Muscle layer of duodenum (tissue), 2 donors: ENCODE measurements around the gene CD44.

Source experiments
- H3K27ac ChIP-seq: one replicate; pipeline ENCODE4 v1.7.0; 2013; ENCODE audit warnings: mild to moderate bottlenecking, low read length
- H3K27me3 ChIP-seq: one replicate; pipeline ENCODE4 v1.7.0; 2013; ENCODE audit warnings: low read depth, mild to moderate bottlenecking, control low read depth, low read length
- H3K36me3 ChIP-seq, 2 donors: one replicate each; pipeline ENCODE4 v1.7.0; 2013; ENCODE audit warnings: low read length in 2 of 2, control low read depth in 1 of 2, mild to moderate bottlenecking in 1 of 2; ENCODE audit not compliant: insufficient read depth in 2 of 2, control insufficient read depth in 1 of 2
- H3K4me1 ChIP-seq, 2 donors: one replicate each; pipeline ENCODE4 v1.7.0; 2013; ENCODE audit warnings: low read length in 2 of 2, mild to moderate bottlenecking in 2 of 2, control low read depth in 1 of 2, moderate library complexity in 1 of 2; ENCODE audit not compliant: insufficient read depth in 2 of 2, control insufficient read depth in 1 of 2
- H3K4me3 ChIP-seq, 2 donors: one replicate each; pipeline ENCODE4 v1.7.0; 2013; ENCODE audit warnings: low read length in 2 of 2, low read depth in 1 of 2, mild to moderate bottlenecking in 1 of 2
- H3K9me3 ChIP-seq, 2 donors: one replicate each; pipeline ENCODE4 v1.7.0; 2013; ENCODE audit warnings: low read length in 2 of 2, control low read depth in 1 of 2, mild to moderate bottlenecking in 1 of 2; ENCODE audit not compliant: control insufficient read depth in 1 of 2
- donor health status: healthy.

Gene CD44

GRCh38 chr11:35127619-35128018 is 11.4 kb upstream of the CD44 start:
- Histone ChIP-seq H3K27ac (no peak overlapping the region), H3K4me3 (no peak overlapping the region), H3K36me3 (no peaks in the 10 kb centered on the region), H3K9me3 (no peaks in the 10 kb centered on the region), H3K4me1 (no peaks in the 10 kb centered on the region), H3K27me3 (no peaks in the 10 kb centered on the region)

- no peaks in the 10 kb centered on the region for H3K36me3 ChIP-seq
- H3K27me3 ChIP-seq, result no peaks in the 10 kb centered on the region
- H3K27ac ChIP-seq, result no peak overlapping the region
- H3K4me3 ChIP-seq, result no peak overlapping the region
- H3K4me1 ChIP-seq, result no peaks in the 10 kb centered on the region
- H3K9me3 ChIP-seq, result no peaks in the 10 kb centered on the region
Observed at GRCh38 chr11:35131094-35131493, 7.9 kb upstream of the CD44 start.

GRCh38 chr11:35131886-35132285 is 7.1 kb upstream of the CD44 start:
- no peaks in the 10 kb centered on the region for H3K27me3 ChIP-seq
- no peaks in the 10 kb centered on the region for H3K36me3 ChIP-seq
- H3K9me3 ChIP-seq, result no peaks in the 10 kb centered on the region
- H3K4me1 ChIP-seq, result no peaks in the 10 kb centered on the region
- H3K27ac ChIP-seq, result no peak overlapping the region
- H3K4me3 ChIP-seq, result no peak overlapping the region

DNA sequence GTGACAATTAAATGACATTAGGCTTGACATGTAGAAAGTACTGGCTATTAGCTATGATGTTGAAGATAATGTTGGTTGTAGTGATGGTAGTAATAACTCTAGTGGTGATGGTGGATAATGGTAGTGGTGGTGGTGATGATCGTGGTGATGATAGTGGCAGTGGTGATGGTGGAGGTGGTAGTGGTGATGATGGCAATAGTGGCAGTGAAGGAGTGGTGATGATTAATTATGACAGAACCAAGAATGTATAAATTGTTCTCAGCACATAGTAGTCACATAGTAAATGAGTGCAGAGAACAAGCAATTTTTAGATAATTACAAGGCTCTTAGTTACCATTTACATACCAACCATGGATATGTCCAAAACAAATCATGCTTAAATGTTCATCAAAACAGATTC is 5.3 kb upstream of the CD44 start:
- Histone ChIP-seq H3K27ac (no peak overlapping the region), H3K4me1 (peaks cover 0 to 4% of the 10 kb centered on the region in 2 donors), H3K9me3 (no peaks in the 10 kb centered on the region), H3K27me3 (no peaks in the 10 kb centered on the region), H3K4me3 (no peak overlapping the region), H3K36me3 (no peaks in the 10 kb centered on the region)

DNA sequence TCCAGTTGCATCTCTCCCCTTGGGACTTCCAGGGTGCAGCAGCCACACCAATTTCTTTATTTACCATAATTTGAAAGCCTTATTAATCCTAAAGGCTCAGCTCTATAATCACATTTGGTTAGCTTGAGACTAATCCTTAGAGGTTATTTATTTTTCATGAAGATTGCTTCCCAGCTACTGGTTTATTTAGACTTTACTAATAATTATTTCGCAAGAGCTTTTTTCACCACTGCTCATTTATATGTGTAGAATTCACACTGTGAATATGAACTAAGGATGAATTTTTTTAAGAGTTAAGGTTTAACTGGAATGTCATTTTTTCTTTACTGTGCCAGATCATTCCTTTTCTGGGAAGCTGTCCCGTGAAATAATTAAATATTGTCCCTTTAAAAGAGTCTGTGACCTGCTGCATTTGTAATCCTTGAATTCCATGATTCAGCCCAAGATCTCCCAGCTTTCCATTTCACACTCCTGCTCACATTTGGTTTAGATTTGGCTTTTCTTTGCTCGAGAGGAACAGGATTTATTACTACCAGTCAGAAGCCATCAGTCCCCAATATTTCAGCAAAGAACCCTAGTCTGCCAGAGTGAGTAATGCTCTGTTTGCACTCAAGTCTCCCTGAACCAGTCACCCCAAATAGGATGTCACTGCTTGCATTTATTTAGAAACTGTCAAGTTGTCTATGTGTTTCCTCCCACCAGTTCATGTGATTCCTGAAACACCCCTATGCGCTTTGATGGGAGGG is 4.4 kb upstream of the CD44 start:
- Histone ChIP-seq H3K27ac (no peak overlapping the region), H3K27me3 (no peaks in the 10 kb centered on the region), H3K9me3 (no peaks in the 10 kb centered on the region), H3K4me1 (peaks cover 0 to 4% of the 10 kb centered on the region in 2 donors), H3K4me3 (no peak overlapping the region), H3K36me3 (peaks cover 0 to 5% of the 10 kb centered on the region in 2 donors)

DNA sequence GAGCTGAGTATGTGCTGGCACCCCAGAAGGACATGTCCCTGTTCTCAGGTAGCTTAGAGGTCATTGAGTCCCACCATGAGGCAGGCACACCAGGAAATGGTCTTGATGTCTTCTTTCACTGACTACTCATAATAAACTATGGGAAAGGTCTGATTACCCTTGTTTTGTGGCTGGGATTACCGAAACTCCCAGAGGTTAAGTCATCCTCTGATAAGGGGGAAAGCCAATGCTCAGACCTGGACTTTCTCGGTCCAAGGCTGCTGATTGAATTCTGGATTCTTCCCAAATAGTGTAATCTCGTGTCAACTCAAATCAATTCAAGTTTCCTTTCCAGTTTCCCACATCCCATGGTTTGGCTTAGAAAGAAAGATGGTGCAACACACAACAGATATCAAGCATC is 3.7 kb upstream of the CD44 start:
- H3K27ac ChIP-seq, result no peak overlapping the region
- peaks cover 0 to 9% of the 10 kb centered on the region in 2 donors for H3K36me3 ChIP-seq
- H3K4me3 ChIP-seq, result no peak overlapping the region
- peaks cover 0 to 4% of the 10 kb centered on the region in 2 donors for H3K4me1 ChIP-seq
- no peaks in the 10 kb centered on the region for H3K9me3 ChIP-seq
- no peaks in the 10 kb centered on the region for H3K27me3 ChIP-seq

GRCh38 chr11:35136311-35136710 is 2.7 kb upstream of the CD44 start:
- H3K9me3 ChIP-seq, result no peaks in the 10 kb centered on the region
- no peaks in the 10 kb centered on the region for H3K27me3 ChIP-seq
- peaks cover 0 to 9% of the 10 kb centered on the region in 2 donors for H3K36me3 ChIP-seq
- no peak overlapping the region for H3K4me3 ChIP-seq
- no peak overlapping the region for H3K27ac ChIP-seq
- H3K4me1 ChIP-seq, result peaks cover 4% of the 10 kb centered on the region in 2 donors

DNA sequence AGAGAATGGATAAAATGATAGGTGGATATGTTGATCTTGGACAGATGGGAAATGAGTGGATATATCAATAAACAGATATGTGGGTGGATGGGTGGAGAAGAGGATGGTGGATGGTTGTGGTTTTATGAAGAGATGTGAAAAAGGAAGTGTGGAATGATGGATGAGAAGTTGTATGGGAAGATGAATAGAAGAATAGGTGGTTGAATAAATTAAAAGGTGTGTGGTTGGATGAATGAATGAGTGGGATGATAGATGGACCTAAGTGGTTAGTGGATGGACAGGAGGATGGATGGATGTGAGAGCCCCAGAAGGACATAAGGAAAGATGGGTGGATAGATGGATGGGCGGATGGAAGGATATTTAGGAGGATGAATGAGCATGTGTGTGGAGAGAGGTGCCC is 913 bp upstream of the CD44 start:
- Histone ChIP-seq H3K4me3 (peak overlapping the region; percentile 80 to 99), H3K4me1 (peaks cover 10 to 14% of the 10 kb centered on the region in 2 donors), H3K9me3 (no peaks in the 10 kb centered on the region), H3K27ac (no peak overlapping the region), H3K27me3 (no peaks in the 10 kb centered on the region), H3K36me3 (peaks cover 0 to 9% of the 10 kb centered on the region in 2 donors)

DNA sequence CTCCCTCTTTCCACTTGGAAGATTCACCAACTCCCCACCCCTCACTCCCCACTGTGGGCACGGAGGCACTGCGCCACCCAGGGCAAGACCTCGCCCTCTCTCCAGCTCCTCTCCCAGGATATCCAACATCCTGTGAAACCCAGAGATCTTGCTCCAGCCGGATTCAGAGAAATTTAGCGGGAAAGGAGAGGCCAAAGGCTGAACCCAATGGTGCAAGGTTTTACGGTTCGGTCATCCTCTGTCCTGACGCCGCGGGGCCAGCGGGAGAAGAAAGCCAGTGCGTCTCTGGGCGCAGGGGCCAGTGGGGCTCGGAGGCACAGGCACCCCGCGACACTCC is 397 bp upstream of the CD44 start:
- peaks cover 15 to 19% of the 10 kb centered on the region in 2 donors for H3K4me1 ChIP-seq
- H3K36me3 ChIP-seq, result peaks cover 0 to 9% of the 10 kb centered on the region in 2 donors
- no peaks in the 10 kb centered on the region for H3K27me3 ChIP-seq
- H3K4me3 ChIP-seq, result peak overlapping the region; percentile 80 to 99
- H3K9me3 ChIP-seq, result no peaks in the 10 kb centered on the region
- H3K27ac ChIP-seq, result peak overlapping the region; percentile 99

- Histone ChIP-seq H3K36me3 (peaks cover 0 to 9% of the 10 kb centered on the region in 2 donors), H3K27ac (peak overlapping the region; percentile 99), H3K27me3 (no peaks in the 10 kb centered on the region), H3K9me3 (no peaks in the 10 kb centered on the region), H3K4me3 (peak overlapping the region; percentile 80 to 99), H3K4me1 (peaks cover 27 to 31% of the 10 kb centered on the region in 2 donors)
Observed at GRCh38 chr11:35139722-35140282, 831 bp downstream of the CD44 start.

DNA sequence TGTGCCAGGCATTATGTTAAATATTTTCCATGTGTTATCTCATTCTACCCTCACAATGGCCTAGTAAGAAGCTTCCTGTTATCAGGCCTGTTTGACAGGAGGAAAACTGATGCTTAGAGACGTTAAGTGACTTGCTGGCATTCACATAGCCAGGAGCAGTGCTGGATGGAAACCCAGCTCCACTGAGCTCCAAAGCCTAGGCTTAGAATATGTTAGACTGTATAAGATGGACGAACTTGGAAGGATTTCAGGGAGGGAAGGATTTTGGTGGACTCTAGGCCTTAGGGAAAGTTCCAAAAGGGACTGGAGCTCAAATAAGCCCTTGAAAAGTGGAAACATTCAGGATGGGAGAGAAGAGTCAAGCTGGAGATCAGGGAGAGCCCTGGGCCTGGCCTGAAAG is 2.1 kb downstream of the CD44 start:
- Histone ChIP-seq H3K27ac (peak overlapping the region; percentile 99), H3K4me3 (peak overlapping the region; percentile 80 to 99), H3K36me3 (peaks cover 0 to 9% of the 10 kb centered on the region in 2 donors), H3K9me3 (no peaks in the 10 kb centered on the region), H3K4me1 (peaks cover 31 to 34% of the 10 kb centered on the region in 2 donors), H3K27me3 (no peaks in the 10 kb centered on the region)

GRCh38 chr11:35141571-35141971 is 2.6 kb downstream of the CD44 start:
- peaks cover 34% of the 10 kb centered on the region in 2 donors for H3K4me1 ChIP-seq
- peak overlapping the region; percentile 80 to 99 for H3K4me3 ChIP-seq
- peak overlapping the region; percentile 99 for H3K27ac ChIP-seq
- H3K9me3 ChIP-seq, result no peaks in the 10 kb centered on the region
- H3K36me3 ChIP-seq, result peaks cover 0 to 9% of the 10 kb centered on the region in 2 donors
- no peaks in the 10 kb centered on the region for H3K27me3 ChIP-seq
